Karpas-422 (cell line): ENCODE results near the gene GPX4. TPM values are rescaled to one million over a fixed set of nuclear protein-coding genes. Genes with fewer than 3 reads are reported as not detected.

ENCODE experiments used
- DNase-seq: peaks from one replicate; pipeline ENCODE4 v3.0.0-alpha.2; 2015
- H2AFZ ChIP-seq: fragments of 200-600 bp; sonication (generic); 2 replicates; pipeline ENCODE4 v1.6.1; 2014; ENCODE audit warnings: antibody characterized with exemption, low read length, mixed read lengths
- H3K27ac ChIP-seq: fragments of 200-600 bp; sonication (generic); 2 replicates; pipeline ENCODE4 v1.5.1; 2014; ENCODE audit warnings: mild to moderate bottlenecking, low read length, moderate library complexity
- H3K27me3 ChIP-seq: fragments of 200-600 bp; sonication (generic); 2 replicates; pipeline ENCODE4 v1.6.1; 2014; ENCODE audit warnings: low read length, mixed read lengths
- H3K36me3 ChIP-seq: fragments of 200-600 bp; sonication (generic); 2 replicates; pipeline ENCODE4 v1.6.1; 2014; ENCODE audit warnings: low read length, mixed read lengths; ENCODE audit not compliant: insufficient read depth
- H3K4me1 ChIP-seq: fragments of 200-600 bp; sonication (generic); 2 replicates; pipeline ENCODE4 v1.6.1; 2014; ENCODE audit warnings: mild to moderate bottlenecking, low read length, mixed read lengths
- H3K4me2 ChIP-seq: fragments of 200-600 bp; sonication (generic); 2 replicates; pipeline ENCODE4 v1.6.1; 2014; ENCODE audit warnings: low read length, low read depth, mild to moderate bottlenecking; ENCODE audit not compliant: poor library complexity, severe bottlenecking
- H3K4me3 ChIP-seq: fragments of 200-600 bp; sonication (generic); 2 replicates; pipeline ENCODE4 v1.5.1; 2014; ENCODE audit warnings: mild to moderate bottlenecking, antibody characterized with exemption, low read length, mixed read lengths
- H3K79me2 ChIP-seq: fragments of 200-600 bp; sonication (generic); 2 replicates; pipeline ENCODE4 v1.6.1; 2014; ENCODE audit warnings: mild to moderate bottlenecking, low read length, mixed read lengths
- H3K9ac ChIP-seq: fragments of 200-600 bp; sonication (generic); 2 replicates; pipeline ENCODE4 v1.6.0; 2014; ENCODE audit warnings: low read length
- H3K9me2 ChIP-seq: fragments of 200-600 bp; sonication (generic), shearing (Covaris generic); replicated peaks from 2 replicates; pipeline ENCODE4 v1.6.0; 2014; ENCODE audit warnings: mild to moderate bottlenecking, low read length, moderate library complexity; ENCODE audit not compliant: insufficient read depth
- H3K9me3 ChIP-seq: fragments of 300-700, 200-600 bp; sonication (generic); 2 replicates; pipeline ENCODE4 v1.6.1; 2014; ENCODE audit warnings: low read length, mixed read lengths
- H4K20me1 ChIP-seq: fragments of 200-600 bp; sonication (generic); 2 replicates; pipeline ENCODE4 v1.6.1; 2014; ENCODE audit warnings: mild to moderate bottlenecking, antibody characterized with exemption, low read length, low read depth; ENCODE audit not compliant: insufficient read depth
- total RNA-seq: library from RNA; depleted of rRNA; stranded (reverse); fragments of >200 nt; shearing (Covaris generic); gene quantifications from 2 replicates; pipeline ENCODE4 v1.2.3, GENCODE V29; 2014; ENCODE audit warnings: low replicate concordance

GPX4 gene
- total RNA-seq, 1 experiment from 2014 or later = 286 TPM

- peaks cover 24% of the 10 kb centered on the region for H3K79me2 ChIP-seq
Observed at GRCh38 chr19:1091544-1092175, 12.1 kb upstream of the GPX4 start.

GRCh38 chr19:1093330-1093729 is 10.5 kb upstream of the GPX4 start:
- Histone ChIP-seq H3K27ac (no peak overlapping the region), H3K79me2 (peaks cover 24% of the 10 kb centered on the region), H3K4me2 (peak overlapping the region; percentile 92), H3K27me3 (no peaks in the 10 kb centered on the region), H3K4me1 (peaks cover 33% of the 10 kb centered on the region), H3K9me3 (no peaks in the 10 kb centered on the region), H2AFZ (no peak overlapping the region), H3K36me3 (peaks cover 5% of the 10 kb centered on the region; the same call in 1 of the 2 replicates), H3K4me3 (peak overlapping the region; percentile 100; the same call in 1 of the 2 replicates), H3K9me2 (no peaks in the 10 kb centered on the region), H4K20me1 (peaks cover 26% of the 10 kb centered on the region), H3K9ac (peak overlapping the region; percentile 99)
- DNase-seq = no peak

More at GRCh38 chr19:1091544-1092175, 12.1 kb upstream of the GPX4 start:
- Histone ChIP-seq H3K9me3 (no peaks in the 10 kb centered on the region), H4K20me1 (peaks cover 26% of the 10 kb centered on the region), H3K9me2 (no peaks in the 10 kb centered on the region), H3K4me3 (no peak overlapping the region), H3K36me3 (peaks cover 8% of the 10 kb centered on the region; the same call in 1 of the 2 replicates), H3K4me2 (no peak overlapping the region), H3K4me1 (peaks cover 44% of the 10 kb centered on the region), H3K9ac (no peak overlapping the region), H2AFZ (no peak overlapping the region), H3K27ac (no peak overlapping the region), H3K27me3 (no peaks in the 10 kb centered on the region)
- no peak for DNase-seq

GRCh38 chr19:1093811-1094553 is 9.8 kb upstream of the GPX4 start:
- Histone ChIP-seq H2AFZ (no peak overlapping the region), H3K27ac (peak overlapping the region; percentile 13; the same call in 1 of the 2 replicates), H3K9ac (peak overlapping the region; percentile 99), H3K79me2 (peaks cover 24% of the 10 kb centered on the region), H3K9me3 (no peaks in the 10 kb centered on the region), H3K36me3 (peaks cover 5% of the 10 kb centered on the region; the same call in 1 of the 2 replicates), H3K9me2 (no peaks in the 10 kb centered on the region), H3K4me1 (peaks cover 27% of the 10 kb centered on the region), H3K4me3 (peak overlapping the region; percentile 100), H3K27me3 (no peaks in the 10 kb centered on the region), H3K4me2 (peak overlapping the region; percentile 92), H4K20me1 (peaks cover 26% of the 10 kb centered on the region)
- no peak for DNase-seq

GRCh38 chr19:1094655-1094977 is 9.2 kb upstream of the GPX4 start:
- H3K36me3 ChIP-seq = peaks cover 3% of the 10 kb centered on the region; the same call in 1 of the 2 replicates
- no peak for DNase-seq
- peaks cover 24% of the 10 kb centered on the region for H3K79me2 ChIP-seq
- H3K4me3 ChIP-seq = peak overlapping the region; percentile 100
- H3K9ac ChIP-seq = peak overlapping the region; percentile 99
- H2AFZ ChIP-seq = no peak overlapping the region
- peaks cover 20% of the 10 kb centered on the region for H3K4me1 ChIP-seq
- H3K4me2 ChIP-seq = peak overlapping the region; percentile 92
- H3K27me3 ChIP-seq = no peaks in the 10 kb centered on the region
- H3K27ac ChIP-seq = peak overlapping the region; percentile 42; the same call in 1 of the 2 replicates
- no peaks in the 10 kb centered on the region for H3K9me2 ChIP-seq
- H3K9me3 ChIP-seq = no peaks in the 10 kb centered on the region
- H4K20me1 ChIP-seq = peaks cover 24% of the 10 kb centered on the region

- no peaks in the 10 kb centered on the region for H3K27me3 ChIP-seq
- H3K36me3 ChIP-seq = peaks cover 3% of the 10 kb centered on the region; the same call in 1 of the 2 replicates
- H3K79me2 ChIP-seq = peaks cover 24% of the 10 kb centered on the region
- H2AFZ ChIP-seq = peak within 1 kb of the TSS; percentile 70
- peak within 1 kb of the TSS; percentile 42; the same call in 1 of the 2 replicates for H3K27ac ChIP-seq
- H4K20me1 ChIP-seq = peaks cover 22% of the 10 kb centered on the region
- peak within 1 kb of the TSS; percentile 92 for H3K4me2 ChIP-seq
- H3K4me1 ChIP-seq = peaks cover 18% of the 10 kb centered on the region
- H3K4me3 ChIP-seq = peak within 1 kb of the TSS; percentile 100
- H3K9me3 ChIP-seq = no peaks in the 10 kb centered on the region
- peak within 1 kb of the TSS; percentile 99 for H3K9ac ChIP-seq
- peak; percentile 99 for DNase-seq
- no peaks in the 10 kb centered on the region for H3K9me2 ChIP-seq
Observed at GRCh38 chr19:1094978-1095701, 8.7 kb upstream of the GPX4 start, which contains the start of gene POLR2E. TSS of gene POLR2E (minus strand) at chr19:1095375. CDS start at chr19:1095315, 60 bp downstream.

- Histone ChIP-seq H3K27ac (no peak overlapping the region), H3K36me3 (no peaks in the 10 kb centered on the region; the same call in 1 of the 2 replicates), H3K27me3 (no peaks in the 10 kb centered on the region), H2AFZ (no peak overlapping the region), H3K79me2 (peaks cover 24% of the 10 kb centered on the region), H3K4me2 (no peak overlapping the region), H3K9me3 (no peaks in the 10 kb centered on the region), H3K4me3 (no peak overlapping the region), H3K9me2 (no peaks in the 10 kb centered on the region), H3K4me1 (peaks cover 21% of the 10 kb centered on the region), H3K9ac (no peak overlapping the region), H4K20me1 (peaks cover 22% of the 10 kb centered on the region)
- no peak for DNase-seq
Observed at GRCh38 chr19:1097810-1098176, 6.0 kb upstream of the GPX4 start.

GRCh38 chr19:1098177-1099051 is 5.4 kb upstream of the GPX4 start:
- Histone ChIP-seq H3K79me2 (peaks cover 18% of the 10 kb centered on the region), H3K36me3 (no peaks in the 10 kb centered on the region; the same call in 1 of the 2 replicates), H3K9me3 (no peaks in the 10 kb centered on the region), H3K9me2 (no peaks in the 10 kb centered on the region), H2AFZ (no peak overlapping the region), H3K27me3 (no peaks in the 10 kb centered on the region), H3K27ac (no peak overlapping the region), H3K9ac (no peak overlapping the region), H3K4me3 (no peak overlapping the region), H3K4me2 (no peak overlapping the region), H3K4me1 (peaks cover 27% of the 10 kb centered on the region), H4K20me1 (peaks cover 17% of the 10 kb centered on the region)
- no peak for DNase-seq
